Stimulated activated CD4-positive, alpha-beta T cell treated with anti-CD3 and anti-CD28 coated beads, Interleukin-2, amount 100 ng/mL, for 24 hours (primary cell): ENCODE results near the gene NT5DC1.
"Not testable (repeated sequence)": the region's sequence is repeated elsewhere in the genome, so short reads cannot be mapped to it uniquely, and the experiment has no call there.

Experiments
- DNase-seq, 2 donors: peaks; one replicate each; pipeline ENCODE4 v3.0.0-alpha.2; 2020

Gene NT5DC1

GRCh38 chr6:116280161-116280932, 179.7 kb downstream of the NT5DC1 start:
- no peak for DNase-seq

- no peak for DNase-seq
These were observed 180.3 kb downstream of the NT5DC1 start for GRCh38 chr6:116280933-116281316.

- DNase-seq = no peak
These were observed 182.0 kb downstream of the NT5DC1 start for GRCh38 chr6:116282698-116283097.

- no peak for DNase-seq
These were observed 182.5 kb downstream of the NT5DC1 start for GRCh38 chr6:116283191-116283590.

GRCh38 chr6:116284984-116285383, 184.3 kb downstream of the NT5DC1 start:
- DNase-seq = not testable (repeated sequence)

GRCh38 chr6:116286773-116287358, 186.2 kb downstream of the NT5DC1 start:
- no peak for DNase-seq

GRCh38 chr6:116287689-116288282, 187.1 kb downstream of the NT5DC1 start:
- no peak for DNase-seq

- no peak for DNase-seq
These were observed 189.2 kb downstream of the NT5DC1 start for GRCh38 chr6:116289876-116290275.

- DNase-seq = no peak
These were observed 190.1 kb downstream of the NT5DC1 start for GRCh38 chr6:116290799-116291198.

- no peak for DNase-seq
These were observed 191.2 kb downstream of the NT5DC1 start for GRCh38 chr6:116291701-116292396.

GRCh38 chr6:116292553-116292952, 191.9 kb downstream of the NT5DC1 start:
- no peak for DNase-seq

- DNase-seq = no peak
These were observed 197.6 kb downstream of the NT5DC1 start for GRCh38 chr6:116298273-116298672.

GRCh38 chr6:116298973-116299372, 198.3 kb downstream of the NT5DC1 start:
- DNase-seq = no peak
